ENCODE results near the gene CACNA1S. TPM values are rescaled to one million over a fixed set of nuclear protein-coding genes. Genes with fewer than 3 reads are reported as not detected.
A peak's percentile ranks its signal among the peaks of the same experiment; 100 is the strongest.

Gene CACNA1S
- total and polyA plus RNA-seq, 2 of the 4 experiments (the other 2 are of a cell fraction): not detected

- Histone ChIP-seq H4K91ac (ENCODE audit: insufficient read depth, low read depth, low read length) (peak overlapping the region; percentile 57; the same call in 1 of the 2 replicates), H3K4me3 (ENCODE audit: insufficient read depth, low read depth, low read length) (peak overlapping the region; percentile 69), H4K5ac (ENCODE audit: low read depth, low read length) (peak overlapping the region; percentile 51), H2BK20ac (ENCODE audit: low read depth, low read length) (no peak overlapping the region), H3K79me1 (ENCODE audit: low read depth in 1 of 2, low read length in 2 of 2) (peaks cover 15 to 28% of the 10 kb centered on the region in 2 experiments; a peak in 3 of 4 replicates), H3K9me3 (ENCODE audit: control insufficient read depth, insufficient read depth, low read length) (no peaks in the 10 kb centered on the region), H3K9me1 (ENCODE audit: insufficient read depth, low read length) (peaks cover 9% of the 10 kb centered on the region; the same call in 1 of the 2 replicates), H3K56ac (ENCODE audit: extremely low read depth, insufficient read depth, low read length) (0 out of 2 replicates have a peak overlapping the region, but pooled peaks have one; percentile 34), H2BK5ac (ENCODE audit: low read depth, low read length, poor library complexity, severe bottlenecking) (peak overlapping the region; percentile 27), H3K27me3 (ENCODE audit: control insufficient read depth, insufficient read depth, low read length) (peaks cover 18% of the 10 kb centered on the region), H3K23ac (ENCODE audit: low read depth, low read length) (peak overlapping the region; percentile 35; the same call in 1 of the 2 replicates), H2AK9ac (replicated peaks; ENCODE audit: low read depth, low read length, poor library complexity) (peak overlapping the region; percentile 18), H3K9ac (ENCODE audit: low read depth, low read length) (peak overlapping the region; percentile 73), H3K14ac (replicated peaks; ENCODE audit: low read depth, low read length) (peak overlapping the region; percentile 92), H3K4me1 (ENCODE audit: control insufficient read depth, insufficient read depth, low read length) (no peaks in the 10 kb centered on the region), H2BK15ac (ENCODE audit: low read depth, low read length) (no peak overlapping the region), H3K27ac (ENCODE audit: insufficient read depth, low read length) (peak overlapping the region; percentile 72), H2AFZ (replicated peaks; ENCODE audit: low read length, poor library complexity) (peak overlapping the region; percentile 95), H3K18ac (ENCODE audit: low read depth, low read length) (no peak overlapping the region; the same call in 1 of the 2 replicates), H3K36me3 (ENCODE audit: control insufficient read depth, insufficient read depth, low read length) (peaks cover 19% of the 10 kb centered on the region), H4K20me1 (ENCODE audit: insufficient read depth, low read length) (no peaks in the 10 kb centered on the region), H3K4ac (ENCODE audit: low read depth, low read length) (peak overlapping the region; percentile 65), H2AK5ac (ENCODE audit: low read depth, low read length) (peak overlapping the region; percentile 74), H2BK120ac (ENCODE audit: low read depth, low read length) (no peak overlapping the region), H3K4me2 (ENCODE audit: low read depth, low read length) (peak overlapping the region; percentile 97), H4K8ac (ENCODE audit: low read depth in 2 of 2, low read length in 2 of 2) (peak overlapping the region; percentile 82 to 88)
- no TSS peak for BruUV-seq (replicated peaks)
- no peak for TF ChIP-seq FOS (IDR thresholded peaks at IDR 0.05; ENCODE audit: low read depth, low read length)
- no peak for TF ChIP-seq MAZ (IDR thresholded peaks at IDR 0.05; ENCODE audit: borderline replicate concordance, low read depth, low read length)
- no peak for TF ChIP-seq CHD1 (IDR thresholded peaks at IDR 0.05; ENCODE audit: low read depth, low read length)
- TF ChIP-seq POLR2A (IDR thresholded peaks at IDR 0.05; ENCODE audit: low read depth, low read length): no peak
- no peak for TF ChIP-seq SMC3 (IDR thresholded peaks at IDR 0.05; ENCODE audit: low read depth, low read length)
- no peak for TF ChIP-seq ELK1 (IDR thresholded peaks at IDR 0.05; ENCODE audit: borderline replicate concordance, low read depth, low read length)
- no peak for TF ChIP-seq RCOR1 (IDR thresholded peaks at IDR 0.05; ENCODE audit: insufficient replicate concordance, low read length)
- ATAC-seq (ENCODE audit: low read depth) (peak; percentile 93), DNase-seq (peak; percentile 18)
- POLR2A ChIA-PET (ENCODE audit: unreplicated experiment): no interaction called here
- dilution Hi-C loops (cut with HindIII; ENCODE audit: low sequenced_read_pairs, unreplicated experiment): no loop called here
- in situ Hi-C loops (cut with MboI; ENCODE audit: low sequenced_read_pairs): no loop called here
- 2% methylated on average over 13 of the region's 37 CpGs; no CpG with 5 or more reads in 1 of the 2 experiments for WGBS, 2 experiments (ENCODE audit: extremely low coverage in 2 of 2, insufficient read length in 1 of 2)
- intact Hi-C loops (cut with micrococcal nuclease): loop anchor here (1.0 kb wide), 1 partner anchor 16 kb away; no protein-coding TSS in a partner anchor
- CTCF ChIA-PET: interaction anchor here (1.0 to 1.6 kb wide), 2 partner anchors 14 to 70 kb away, joined by 4 read pairs; no protein-coding TSS in a partner anchor
Observed at GRCh38 chr1:201153474-201154388, 41.5 kb upstream of the CACNA1S start.

Data from IMR-90 (cell line).